Endothelial cell of umbilical vein (primary cell): ENCODE results near the gene TMEM204. TPM values are rescaled to one million over a fixed set of nuclear protein-coding genes. Genes with fewer than 3 reads are reported as not detected.

ENCODE experiments used
- BruUV-seq: library from RNA; stranded (reverse); fragments of 400-500 nt; replicated peaks from 2 replicates; lab custom pipeline; 2021; lab: Mats Ljungman, UMichigan
- CTCF ChIA-PET: fragments of 300-600, 350-600 bp; sonication (Branson Sonifier 250); formaldehyde crosslinking; loops from one replicate; lab custom pipeline; 2021; ENCODE audit warnings: antibody characterized with exemption, inconsistent platforms; lab: Charles Lee
- POLR2A ChIA-PET: fragments of 300-600, 350-600 bp; sonication (Branson Sonifier 250); formaldehyde crosslinking; loops from one replicate; lab custom pipeline; 2021; ENCODE audit warnings: antibody characterized with exemption, inconsistent platforms; lab: Charles Lee
- DNase-seq: peaks from one replicate; pipeline ENCODE4 v3.0.0-alpha.2; 2011; ENCODE audit warnings: low read depth, low spot score
- FAIRE-seq: peaks from 2 replicates; lab custom pipeline; 2011; peaks lifted over from hg19 to GRCh38; lab: Jason Lieb, UNC
- H2AFZ ChIP-seq: 2 replicates; pipeline ENCODE4 v1.6.0; 2012; ENCODE audit warnings: low read depth, low read length, control low read depth, inconsistent platforms
- H3K27ac ChIP-seq: 2 replicates; pipeline ENCODE4 v1.5.1; 2011; ENCODE audit warnings: low read depth, mild to moderate bottlenecking, control low read depth, low read length, moderate library complexity; ENCODE audit not compliant: insufficient read depth
- H3K27me3 ChIP-seq, 2 experiments: 2 replicates each; pipeline versions ENCODE4 v1.6.0 to v1.6.1; 2011; ENCODE audit warnings: low read length in 2 of 2, mixed read lengths in 1 of 2; ENCODE audit not compliant: control insufficient read depth in 2 of 2, insufficient read depth in 2 of 2
- H3K36me3 ChIP-seq, 2 experiments: 2 replicates in 1 of 2; 3 replicates in 1 of 2; pipeline ENCODE4 v1.5.1; 2011; ENCODE audit warnings: low read length in 2 of 2, mild to moderate bottlenecking in 1 of 2, moderate library complexity in 1 of 2; ENCODE audit not compliant: control insufficient read depth in 2 of 2, insufficient read depth in 2 of 2; ENCODE audit errors: extremely low read depth in 1 of 2
- H3K4me1 ChIP-seq: 3 replicates; pipeline ENCODE4 v1.5.1; 2011; ENCODE audit warnings: mild to moderate bottlenecking, low read length; ENCODE audit not compliant: control insufficient read depth, insufficient read depth; ENCODE audit errors: extremely low read depth
- H3K4me2 ChIP-seq: 2 replicates; pipeline ENCODE4 v1.6.1; 2011; ENCODE audit warnings: low read length, control low read depth, mixed read lengths; ENCODE audit not compliant: insufficient read depth
- H3K4me3 ChIP-seq, 3 experiments: fragments of 200-600 bp in 1 of 3; sonication (generic), shearing (Covaris generic) in 1 of 3; replicated peaks in 1 of 3; 2 replicates each; pipeline ENCODE4 v1.5.1; 2011 to 2016; ENCODE audit warnings: control low read depth in 3 of 3, low read length in 3 of 3, mild to moderate bottlenecking in 2 of 3, inconsistent platforms in 1 of 3, low read depth in 1 of 3, moderate library complexity in 1 of 3; ENCODE audit not compliant: insufficient read depth in 1 of 3
- H3K79me2 ChIP-seq: 2 replicates; pipeline ENCODE4 v1.6.0; 2012; ENCODE audit warnings: low read length, inconsistent platforms; ENCODE audit not compliant: control insufficient read depth, insufficient read depth
- H3K9ac ChIP-seq: replicated peaks from 2 replicates; pipeline ENCODE3; 2011; ENCODE audit warnings: low read length, control low read depth; ENCODE audit not compliant: insufficient read depth; ENCODE audit errors: extremely low read depth
- H3K9me1 ChIP-seq: replicated peaks from 3 replicates; pipeline ENCODE4 v1.6.0; 2011; ENCODE audit warnings: mild to moderate bottlenecking, low read length; ENCODE audit not compliant: control insufficient read depth, insufficient read depth; ENCODE audit errors: extremely low read depth
- H3K9me3 ChIP-seq: replicated peaks from 2 replicates; pipeline ENCODE4 v1.5.1; 2012; ENCODE audit warnings: low read length, inconsistent platforms; ENCODE audit not compliant: control insufficient read depth, insufficient read depth
- H4K20me1 ChIP-seq: replicated peaks from 2 replicates; pipeline ENCODE3; 2011; ENCODE audit warnings: mild to moderate bottlenecking, low read length; ENCODE audit not compliant: control insufficient read depth, insufficient read depth; ENCODE audit errors: extremely low read depth
- EZH2 ChIP-seq: IDR thresholded peaks from 2 replicates; pipeline ENCODE4 v1.6.1; 2012; ENCODE audit warnings: borderline replicate concordance, low read depth, mild to moderate bottlenecking, moderate library complexity, low read length, inconsistent platforms; ENCODE audit not compliant: severe bottlenecking
- FOS ChIP-seq: IDR thresholded peaks from 2 replicates; pipeline ENCODE4 v1.6.1; 2011; ENCODE audit warnings: mild to moderate bottlenecking, low read length, moderate library complexity, borderline replicate concordance; ENCODE audit not compliant: insufficient read depth
- GATA2 ChIP-seq: IDR thresholded peaks from 2 replicates; pipeline ENCODE4 v1.7.0; 2011; ENCODE audit warnings: low read depth, mild to moderate bottlenecking, moderate library complexity, mixed read lengths, low read length; ENCODE audit not compliant: insufficient read length, insufficient read depth
- JUN ChIP-seq: IDR thresholded peaks from 2 replicates; pipeline ENCODE4 v1.6.1; 2011; ENCODE audit warnings: borderline replicate concordance, low read depth; ENCODE audit not compliant: insufficient read length, insufficient read depth
- MYC ChIP-seq: IDR thresholded peaks from one replicate; pipeline ENCODE4 v1.6.1; 2011; ENCODE audit warnings: mild to moderate bottlenecking, low read depth, low read length
- POLR2A ChIP-seq: IDR thresholded peaks from 2 replicates; pipeline ENCODE4 v1.6.1; 2012; ENCODE audit warnings: low read depth, mild to moderate bottlenecking, control low read depth, low read length
- POLR2AphosphoS5 ChIP-seq: IDR thresholded peaks from 2 replicates; pipeline ENCODE4 v1.6.1; 2012; ENCODE audit warnings: low read depth, mild to moderate bottlenecking, control low read depth, low read length, moderate library complexity; ENCODE audit not compliant: insufficient read depth
- dilution Hi-C: fragments of 300-500 bp; cut with MboI; formaldehyde crosslinking; loops from one replicate; pipeline ENCODE4 v1.15.0; 2019; ENCODE audit warnings: low sequenced_read_pairs; ENCODE audit not compliant: extremely low pct_ligation_motif_present
- intact Hi-C: fragments of 100-400 bp; cut with micrococcal nuclease; formaldehyde crosslinking; loops from one replicate; pipeline ENCODE4 v1.10.0; 2022
- polyA plus RNA-seq, 4 experiments: library from polyadenylated mRNA; depleted of rRNA in 3 of 4; stranded (reverse) in 3 of 4; unstranded in 1 of 4; fragments of >200 nt; gene quantifications; 2 replicates each; pipeline versions ENCODE4 v1.2.1 to v1.2.3, GENCODE V29; 2011 to 2012; ENCODE audit warnings: missing spikeins in 1 of 4
- total RNA-seq: library from RNA; stranded (reverse); gene quantifications from 2 replicates; pipeline ENCODE4 v1.2.3, GENCODE V29; 2021
- TF ChIP-seq, protein P1 (sequence below): IDR thresholded peaks from 2 replicates; pipeline ENCODE4 v1.6.1; 2011; ENCODE audit not compliant: insufficient read depth, insufficient read length
- TF ChIP-seq, protein P2 (sequence below), 2 donors: IDR thresholded peaks; 1 replicate in 1 of 2; 2 replicates in 1 of 2; pipeline ENCODE4 v1.5.1; 2011; ENCODE audit warnings: low read length in 2 of 2, mild to moderate bottlenecking in 2 of 2, moderate library complexity in 2 of 2, control low read depth in 1 of 2, inconsistent platforms in 1 of 2, low read depth in 1 of 2; ENCODE audit not compliant: insufficient read depth in 1 of 2; ENCODE audit errors: extremely low read depth in 1 of 2

TMEM204 gene
- total and polyA plus RNA-seq, 2 donors (not counting 3 experiments of a cell fraction or from before 2014, with no cell fraction given) = 32.5 to 50.7 TPM

DNA sequence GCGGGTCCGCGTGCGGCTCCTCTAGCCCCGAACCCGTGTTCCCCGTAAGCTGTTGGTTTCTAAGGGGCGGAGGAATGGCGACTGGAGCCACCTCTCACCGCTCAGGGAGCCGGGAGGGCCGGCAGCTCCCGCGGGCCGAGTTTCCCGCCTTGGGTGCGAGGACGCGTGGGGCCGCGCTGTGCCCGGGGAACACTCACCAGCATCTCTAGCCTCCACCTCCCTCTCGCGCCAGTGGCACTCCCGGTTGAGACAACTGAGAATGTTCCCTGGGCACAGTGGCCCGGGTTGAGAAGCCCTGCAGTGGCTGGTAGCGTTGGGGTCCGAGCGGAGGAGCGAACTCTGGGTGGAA is 39.7 kb upstream of the TMEM204 start:
- Histone ChIP-seq H3K4me3 (peak overlapping the region; percentile 67 to 85 (median 77)), H3K4me2 (peak overlapping the region; percentile 83), H3K36me3 (peaks cover 3 to 8% of the 10 kb centered on the region in 2 experiments), H3K27me3 (no peaks in the 10 kb centered on the region), H3K9ac (peak overlapping the region; percentile 93), H2AFZ (peak overlapping the region; percentile 85), H4K20me1 (no peaks in the 10 kb centered on the region), H3K27ac (peak overlapping the region; percentile 84), H3K79me2 (peaks cover 19% of the 10 kb centered on the region), H3K9me1 (no peaks in the 10 kb centered on the region), H3K9me3 (no peaks in the 10 kb centered on the region), H3K4me1 (peaks cover 15% of the 10 kb centered on the region)
- no TSS peak for BruUV-seq
- FAIRE-seq = no peak
- DNase-seq = peak; percentile 6
- dilution Hi-C loops = no loop called here
- intact Hi-C loops = loop anchor here (1.0 to 5.0 kb wide), 5 partner anchors 40 to 214 kb away; partner anchors contain the start of genes MAPK8IP3 and TMEM204
- POLR2A ChIA-PET = no interaction called here
- CTCF ChIA-PET = interaction anchor here (0.6 to 2.3 kb wide), 36 partner anchors 10 to 276 kb away, joined by 3 to 24 read pairs (median 5); partner anchors contain the start of genes JPT2, MAPK8IP3 and TMEM204
- no peak for TF ChIP-seq POLR2AphosphoS5
- no peak for TF ChIP-seq FOS
- no peak for TF ChIP-seq GATA2
- TF ChIP-seq POLR2A = no peak
- TF ChIP-seq, protein P1, sequence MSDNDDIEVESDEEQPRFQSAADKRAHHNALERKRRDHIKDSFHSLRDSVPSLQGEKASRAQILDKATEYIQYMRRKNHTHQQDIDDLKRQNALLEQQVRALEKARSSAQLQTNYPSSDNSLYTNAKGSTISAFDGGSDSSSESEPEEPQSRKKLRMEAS = no peak
- no peak for TF ChIP-seq JUN
- TF ChIP-seq EZH2 = no peak
- TF ChIP-seq, protein P2, sequence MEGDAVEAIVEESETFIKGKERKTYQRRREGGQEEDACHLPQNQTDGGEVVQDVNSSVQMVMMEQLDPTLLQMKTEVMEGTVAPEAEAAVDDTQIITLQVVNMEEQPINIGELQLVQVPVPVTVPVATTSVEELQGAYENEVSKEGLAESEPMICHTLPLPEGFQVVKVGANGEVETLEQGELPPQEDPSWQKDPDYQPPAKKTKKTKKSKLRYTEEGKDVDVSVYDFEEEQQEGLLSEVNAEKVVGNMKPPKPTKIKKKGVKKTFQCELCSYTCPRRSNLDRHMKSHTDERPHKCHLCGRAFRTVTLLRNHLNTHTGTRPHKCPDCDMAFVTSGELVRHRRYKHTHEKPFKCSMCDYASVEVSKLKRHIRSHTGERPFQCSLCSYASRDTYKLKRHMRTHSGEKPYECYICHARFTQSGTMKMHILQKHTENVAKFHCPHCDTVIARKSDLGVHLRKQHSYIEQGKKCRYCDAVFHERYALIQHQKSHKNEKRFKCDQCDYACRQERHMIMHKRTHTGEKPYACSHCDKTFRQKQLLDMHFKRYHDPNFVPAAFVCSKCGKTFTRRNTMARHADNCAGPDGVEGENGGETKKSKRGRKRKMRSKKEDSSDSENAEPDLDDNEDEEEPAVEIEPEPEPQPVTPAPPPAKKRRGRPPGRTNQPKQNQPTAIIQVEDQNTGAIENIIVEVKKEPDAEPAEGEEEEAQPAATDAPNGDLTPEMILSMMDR (IDR thresholded peaks at IDR 0.05; ENCODE audit: extremely low read depth in 1 of 2, insufficient read depth in 1 of 2, low read depth in 1 of 2, low read length in 2 of 2) = no peak
- no peak for TF ChIP-seq MYC
